ENCODE data around the gene PPP2R5C.

Gene PPP2R5C

GRCh38 chr14:101865288-101865687 lies 103.8 kb downstream of the PPP2R5C start:
- no peak for DNase-seq (ENCODE audit: low spot score)

GRCh38 chr14:101867854-101868253 lies 106.3 kb downstream of the PPP2R5C start:
- DNase-seq (ENCODE audit: low spot score): no peak

DNA sequence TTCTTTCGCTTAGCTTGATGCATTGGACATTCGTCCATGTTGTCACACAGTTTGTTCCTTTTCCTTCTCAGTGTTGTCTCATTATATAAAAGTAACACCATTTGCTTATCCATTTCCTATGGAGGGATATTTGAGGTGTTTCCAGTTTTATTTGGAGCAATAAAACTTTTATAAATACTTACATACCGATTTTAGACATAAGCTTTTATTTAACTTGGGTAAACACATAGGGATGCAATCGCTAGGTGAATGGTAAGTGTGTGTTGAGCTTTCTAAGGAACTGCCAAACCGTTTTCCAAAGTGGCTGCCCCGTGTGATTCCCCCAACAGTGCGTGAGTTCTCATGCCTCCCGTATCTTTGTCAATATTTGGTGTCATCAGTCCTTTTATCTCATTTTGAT lies 107.7 kb downstream of the PPP2R5C start:
- no peak for DNase-seq (ENCODE audit: low spot score)

DNA sequence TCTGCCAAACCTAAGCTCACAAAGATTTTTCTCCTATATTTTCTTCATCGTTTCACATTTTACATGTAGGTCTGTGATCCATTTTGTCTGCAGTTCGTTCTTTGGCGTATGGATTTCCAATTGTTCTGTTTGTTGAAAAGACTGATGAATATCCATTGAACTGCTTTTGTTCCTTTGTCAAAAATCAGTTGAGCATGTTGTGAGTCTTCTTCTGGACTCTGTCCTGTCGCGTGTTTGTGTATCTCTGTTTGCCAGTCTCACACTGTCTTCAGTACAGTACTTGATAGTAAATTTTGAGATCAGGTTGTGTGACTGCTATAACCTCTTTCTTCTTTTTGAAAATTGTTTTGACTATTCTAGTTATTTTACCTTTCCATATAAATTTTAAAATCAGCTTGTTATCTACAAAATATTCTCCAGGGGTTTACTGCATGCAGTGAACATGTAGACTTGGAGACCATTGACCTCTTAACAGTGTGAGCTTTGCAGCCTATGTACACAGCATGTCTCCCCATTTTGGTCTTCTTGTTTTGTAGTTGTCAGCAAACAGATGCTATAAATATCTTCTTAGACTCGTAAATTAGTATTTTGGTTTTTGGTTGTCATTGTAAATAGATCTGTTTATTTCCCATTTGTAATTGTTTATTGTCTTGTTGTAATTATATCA lies 108.9 kb downstream of the PPP2R5C start:
- DNase-seq (ENCODE audit: low spot score): no peak

GRCh38 chr14:101872346-101872745 lies 110.8 kb downstream of the PPP2R5C start:
- DNase-seq (ENCODE audit: low spot score): no peak

DNA sequence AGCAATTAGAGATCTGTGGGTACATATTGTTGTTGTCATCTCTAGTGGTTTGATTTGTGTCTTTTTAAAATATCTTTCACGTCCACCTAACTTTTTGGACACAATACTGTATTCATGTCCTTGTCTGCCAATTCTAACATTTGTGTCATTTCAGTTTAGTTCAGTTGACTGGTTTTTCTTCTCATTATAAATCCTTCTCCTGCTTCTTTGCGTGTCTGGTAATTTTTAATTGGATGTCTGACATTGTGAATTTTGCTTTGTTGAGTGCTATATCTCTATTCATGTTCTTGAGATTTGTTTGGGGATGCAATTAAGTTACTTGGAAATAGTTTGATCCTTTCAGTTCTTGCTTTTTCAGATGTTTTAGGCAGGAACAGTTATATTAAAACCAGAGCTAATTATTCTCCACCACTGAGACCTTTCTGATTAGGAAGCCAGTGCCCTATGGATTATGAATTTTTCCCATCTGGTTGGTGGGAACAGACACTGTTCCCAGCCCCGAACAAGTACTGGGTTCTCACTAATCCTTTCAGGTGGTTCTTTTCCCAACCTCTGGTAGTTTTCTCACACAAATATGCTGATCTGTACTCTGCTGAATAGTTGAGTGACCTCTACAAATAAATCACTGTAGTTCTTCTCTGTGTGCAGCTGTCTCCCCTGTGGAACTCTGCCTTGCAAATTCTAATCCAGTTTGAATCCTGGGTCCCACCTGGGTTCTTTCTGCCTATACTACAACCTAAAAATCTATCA lies 111.7 kb downstream of the PPP2R5C start:
- DNase-seq (ENCODE audit: low spot score): no peak

- no peak for DNase-seq (ENCODE audit: low spot score)
Observed at GRCh38 chr14:101873991-101874390, 112.5 kb downstream of the PPP2R5C start.

DNA sequence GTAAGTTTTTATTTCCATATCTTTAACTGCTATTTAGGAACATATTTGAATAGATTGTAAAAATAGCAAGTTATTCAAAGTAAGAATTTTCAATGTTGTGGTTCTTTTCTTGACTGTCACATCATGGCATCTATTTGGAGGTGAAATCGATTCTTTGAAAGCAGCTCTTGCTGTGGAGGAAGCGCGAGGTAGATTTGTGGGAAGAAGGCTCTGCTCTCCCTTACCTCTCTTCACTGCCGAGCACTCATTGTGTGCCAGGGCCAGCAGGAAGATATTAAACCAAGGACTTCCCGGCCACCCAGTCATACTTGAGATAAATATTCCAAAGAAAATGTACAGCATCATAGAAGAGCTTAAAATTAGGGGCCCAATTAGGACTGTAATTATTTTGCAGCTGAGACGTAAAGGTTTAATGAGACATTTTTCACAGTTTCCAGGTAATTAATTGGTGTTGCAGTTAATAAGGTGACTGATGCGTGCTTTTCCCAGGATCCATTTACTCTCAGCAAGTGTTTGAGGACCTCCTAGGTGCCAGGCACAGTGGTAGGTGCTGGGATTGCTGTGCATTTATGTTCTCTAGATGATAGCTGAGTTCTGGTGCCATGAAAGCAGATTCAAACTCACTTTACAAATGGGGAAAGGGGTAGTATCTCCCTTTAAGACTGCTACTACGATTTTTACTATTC lies 113.7 kb downstream of the PPP2R5C start:
- no peak for DNase-seq (ENCODE audit: low spot score)

- DNase-seq (ENCODE audit: low spot score): peak; percentile 32
Observed at GRCh38 chr14:101875727-101876554, 114.4 kb downstream of the PPP2R5C start.

GRCh38 chr14:101876555-101876938 lies 115.0 kb downstream of the PPP2R5C start:
- DNase-seq (ENCODE audit: low spot score): peak; percentile 67

GRCh38 chr14:101877766-101878165 lies 116.3 kb downstream of the PPP2R5C start:
- no peak for DNase-seq (ENCODE audit: low spot score)

DNA sequence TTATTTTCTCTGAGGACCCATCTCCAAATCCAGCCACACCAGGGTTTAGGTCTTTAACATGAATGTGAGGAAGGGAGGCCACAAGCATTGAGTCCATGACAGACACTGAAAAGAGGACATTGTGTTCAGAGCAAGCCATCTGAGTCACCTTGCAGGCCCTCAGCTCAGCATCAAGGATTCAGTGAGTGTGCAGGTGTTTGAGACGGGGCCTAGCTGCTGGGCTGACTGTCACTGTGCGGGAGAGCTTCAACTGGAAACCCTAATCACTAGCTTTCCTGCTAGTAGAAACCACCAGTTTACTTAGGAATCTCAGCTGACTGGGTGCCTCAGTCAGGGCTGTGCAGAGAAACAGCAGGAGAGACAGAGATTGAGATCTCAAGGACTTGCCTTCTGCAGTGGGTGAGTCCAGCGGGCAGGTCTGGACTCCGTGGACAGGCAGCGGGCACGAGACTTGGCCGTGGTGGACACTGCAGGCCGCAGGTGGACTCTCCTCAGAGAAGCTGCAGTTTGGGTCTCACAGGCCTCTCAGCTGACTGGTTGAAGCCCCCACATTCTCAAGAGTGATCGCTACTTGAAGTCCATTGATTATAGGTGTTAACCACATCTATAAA lies 116.8 kb downstream of the PPP2R5C start:
- no peak for DNase-seq (ENCODE audit: low spot score)

DNA sequence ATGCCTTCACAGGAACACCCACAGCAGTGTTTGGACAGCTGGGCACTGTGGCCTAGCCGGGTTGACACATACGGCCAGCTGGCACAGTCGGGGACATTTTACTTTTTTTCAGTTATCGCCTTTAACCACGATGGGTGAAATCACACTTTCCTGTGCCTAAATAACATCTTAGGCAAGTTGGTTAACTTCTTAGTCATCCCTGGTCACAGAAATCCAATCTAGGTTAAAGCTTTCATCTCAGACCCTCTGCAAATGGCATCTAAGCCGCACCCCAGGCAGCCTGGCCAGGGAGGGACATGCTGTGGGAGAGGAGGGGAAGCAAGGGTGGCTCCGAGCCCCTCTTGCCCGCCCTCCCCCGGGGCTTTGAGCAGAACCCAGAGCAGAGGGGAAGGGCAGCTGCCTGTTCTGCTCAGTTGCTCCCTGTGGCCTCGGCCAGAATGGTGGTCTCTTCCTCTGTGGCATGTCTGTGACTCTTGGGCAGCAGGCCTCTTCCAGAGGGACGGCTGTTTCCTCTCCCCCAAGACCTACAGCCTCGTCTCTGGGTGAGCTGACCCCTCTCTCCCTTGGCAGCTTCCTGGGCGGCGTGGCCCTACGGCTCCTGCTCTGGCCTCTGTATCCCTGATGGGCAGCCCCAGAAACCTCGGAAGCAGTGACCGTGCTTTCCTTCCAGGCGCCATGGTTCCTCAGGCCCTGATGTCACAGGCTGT lies 117.5 kb downstream of the PPP2R5C start:
- DNase-seq (ENCODE audit: low spot score): peak; percentile 49

DNA sequence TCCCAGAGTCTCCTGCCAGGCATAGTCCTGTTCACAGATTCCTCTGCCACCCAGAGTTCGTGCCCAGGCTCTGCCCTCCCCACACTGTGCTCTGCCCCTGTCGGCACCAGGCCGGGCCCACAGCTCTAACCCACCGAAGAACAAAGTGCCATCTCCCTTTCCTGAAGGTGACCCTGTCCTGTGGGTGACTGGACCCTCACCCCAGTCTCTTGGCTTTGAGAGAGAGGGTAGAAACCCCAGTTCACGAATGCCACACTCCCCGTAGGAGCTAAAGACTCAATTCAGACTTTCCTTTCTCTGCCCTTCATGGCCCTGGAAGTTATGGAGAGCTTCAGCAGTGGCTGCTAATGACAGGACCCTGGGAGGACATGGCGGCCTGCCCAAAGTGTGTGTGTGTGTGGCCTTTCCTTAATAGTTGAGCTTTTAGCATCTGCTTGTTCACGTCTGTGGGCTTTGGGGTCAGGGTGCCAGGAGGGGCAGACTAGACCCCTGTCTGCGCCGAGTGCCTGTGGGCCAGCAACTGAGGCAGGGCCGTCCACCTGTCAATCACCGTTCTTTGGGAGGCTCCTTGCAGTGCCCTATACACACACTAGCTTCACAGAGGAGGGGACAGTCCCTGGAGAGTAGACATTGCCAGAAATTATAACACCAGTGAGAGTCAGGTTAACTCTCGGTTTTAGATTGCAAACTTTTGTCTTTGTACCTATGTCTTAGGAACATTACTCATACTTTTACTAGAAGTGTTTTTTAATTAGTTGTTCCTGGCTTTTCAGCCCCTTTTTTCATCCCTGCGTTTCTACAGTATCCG lies 118.2 kb downstream of the PPP2R5C start:
- DNase-seq (ENCODE audit: low spot score): no peak

DNA sequence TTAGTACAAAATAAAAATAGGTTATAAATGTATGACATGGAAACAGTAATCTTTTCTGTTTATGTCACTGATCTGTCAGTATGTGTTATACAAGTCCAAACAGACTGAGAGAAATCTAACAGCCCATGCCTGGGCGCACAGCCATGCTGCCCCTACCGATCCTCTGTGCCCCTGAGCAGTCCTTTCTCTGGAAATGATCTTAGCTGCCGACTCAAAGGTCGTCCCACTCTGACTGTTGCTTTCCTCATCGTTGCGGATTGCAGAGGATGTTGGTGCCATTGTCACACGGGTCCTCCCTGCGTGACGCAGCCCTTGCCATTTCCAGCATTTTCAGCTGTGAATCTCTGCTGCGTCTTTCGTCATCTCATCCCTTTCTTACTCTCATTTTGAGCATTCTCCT lies 119.9 kb downstream of the PPP2R5C start:
- DNase-seq (ENCODE audit: low spot score): no peak

DNA sequence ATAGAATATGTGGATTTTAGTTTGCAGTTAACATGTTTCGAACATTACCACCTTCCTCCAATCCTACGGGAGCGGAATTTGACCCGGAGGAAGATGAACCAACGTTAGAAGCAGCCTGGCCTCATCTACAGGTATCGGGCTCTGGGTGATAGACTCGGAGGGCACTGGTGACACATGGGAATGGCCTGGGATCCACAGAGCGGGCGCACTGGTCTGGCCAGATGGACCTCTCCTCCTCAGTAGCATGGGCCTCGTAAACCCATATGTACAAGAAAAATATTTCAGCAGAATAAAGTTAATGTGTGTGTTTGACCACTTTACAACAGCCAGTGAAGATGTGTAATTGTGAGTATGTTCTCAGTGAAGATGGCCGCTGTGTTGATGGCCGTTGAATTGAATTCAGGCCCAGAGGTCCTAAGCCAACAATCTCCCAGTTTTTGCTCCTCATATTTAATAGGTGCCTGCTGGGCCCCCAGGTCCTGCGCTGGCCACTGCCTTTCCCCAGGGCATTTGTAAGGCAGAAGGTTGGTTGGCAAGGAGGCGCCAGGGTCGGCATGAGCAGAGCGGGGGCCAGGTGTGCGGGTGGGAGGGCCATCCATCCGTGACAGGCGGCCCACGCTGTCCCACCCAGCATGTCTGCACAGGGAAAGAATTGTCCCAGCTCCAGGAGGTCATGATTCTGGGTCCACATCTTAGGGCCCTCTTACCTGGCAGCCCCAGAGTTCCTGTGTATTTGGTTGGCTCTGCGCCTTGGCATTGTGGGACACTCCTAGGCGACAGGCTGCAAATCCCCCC lies 120.8 kb downstream of the PPP2R5C start:
- no peak for DNase-seq (ENCODE audit: low spot score)

GRCh38 chr14:101884089-101884933 lies 122.8 kb downstream of the PPP2R5C start:
- DNase-seq (ENCODE audit: low spot score): no peak

GRCh38 chr14:101884934-101885576 lies 123.5 kb downstream of the PPP2R5C start:
- DNase-seq (ENCODE audit: low spot score): no peak

All from CD4-positive, alpha-beta T cell treated with Interleukin-2 at 100 ng/mL for 4 hours (primary cell).